Measurements from ENCODE around the gene KRTAP6-2. TPM values are rescaled to one million over a fixed set of nuclear protein-coding genes. Genes with fewer than 3 reads are reported as not detected.

KRTAP6-2 gene
- total RNA-seq, 2 experiments from 2014 or later: not detected

DNA sequence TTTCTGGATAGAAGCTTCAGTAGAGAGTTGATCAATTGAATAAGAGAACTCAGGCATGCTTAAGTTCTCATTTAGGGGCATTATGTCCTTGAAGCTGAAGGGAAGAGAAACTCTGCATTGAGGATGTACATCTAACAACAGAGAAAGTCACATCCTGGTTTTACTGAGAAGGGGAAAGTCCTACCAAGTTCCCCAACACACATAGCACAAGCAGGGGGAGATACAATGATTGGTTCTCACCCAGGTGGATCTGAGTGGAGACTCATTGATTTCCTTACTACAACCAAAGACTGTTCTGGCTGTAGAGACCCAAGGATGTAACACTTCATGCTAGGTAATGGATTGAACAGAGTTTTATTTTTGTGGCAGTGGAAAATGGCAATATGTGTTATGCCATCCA, 16.5 kb upstream of the KRTAP6-2 start:
- no peaks in the 10 kb centered on the region for H3K4me1 Mint-ChIP-seq
- no peaks in the 10 kb centered on the region for H3K27me3 Mint-ChIP-seq
- no peak overlapping the region for H3K4me3 Mint-ChIP-seq
- no peak for ATAC-seq
- H3K27ac Mint-ChIP-seq: no peak overlapping the region
- intact Hi-C loops (cut with DNase I, micrococcal nuclease): no loop called here
- DNase-seq: no peak
- POLR2A ChIA-PET: no interaction called here
- no peaks in the 10 kb centered on the region for H3K9me3 Mint-ChIP-seq (ENCODE audit: low read depth)
- H3K36me3 Mint-ChIP-seq (ENCODE audit: low read depth): no peaks in the 10 kb centered on the region
- CTCF ChIA-PET: no interaction called here

GRCh38 chr21:30613836-30614235, 15.1 kb upstream of the KRTAP6-2 start, which contains the start of gene KRTAP6-1:
Gene KRTAP6-1 (minus strand): TSS chr21:30613930. CDS start chr21:30613904, 26 bp downstream.
- H3K27me3 Mint-ChIP-seq: no peaks in the 10 kb centered on the region
- ATAC-seq (no peak), DNase-seq (no peak)
- H3K9me3 Mint-ChIP-seq (ENCODE audit: low read depth): no peaks in the 10 kb centered on the region
- ChIA-PET POLR2A (no interaction called here), CTCF (interaction anchor here (1.0 kb wide), 1 partner anchor 8 kb away, joined by 3 read pairs; no protein-coding TSS in a partner anchor)
- no peaks in the 10 kb centered on the region for H3K36me3 Mint-ChIP-seq (ENCODE audit: low read depth)
- intact Hi-C loops (cut with DNase I, micrococcal nuclease): no loop called here
- H3K27ac Mint-ChIP-seq: no peak within 1 kb of the TSS
- no peak within 1 kb of the TSS for H3K4me3 Mint-ChIP-seq
- H3K4me1 Mint-ChIP-seq: no peaks in the 10 kb centered on the region

DNA sequence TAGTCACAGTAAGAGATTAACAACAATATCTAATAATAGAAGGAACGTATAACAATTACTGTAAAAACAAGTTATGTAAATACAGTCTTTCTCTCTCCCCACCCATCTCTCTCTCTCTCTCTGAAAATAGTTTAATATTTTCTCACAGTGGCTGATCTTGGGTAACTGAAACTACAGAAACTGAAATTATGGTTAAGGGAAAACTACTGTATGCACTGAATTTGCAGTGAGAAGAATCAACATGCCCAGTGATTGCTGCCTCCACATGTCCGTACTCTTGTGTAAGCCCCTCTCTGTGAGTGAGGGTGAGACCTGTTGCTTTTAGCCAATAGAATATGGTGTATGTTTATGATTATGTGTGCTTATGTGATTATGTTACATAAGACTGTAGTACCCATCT, 13.4 kb upstream of the KRTAP6-2 start:
- Mint-ChIP-seq H3K4me1 (no peaks in the 10 kb centered on the region), H3K27ac (no peak overlapping the region), H3K9me3 (ENCODE audit: low read depth) (no peaks in the 10 kb centered on the region), H3K27me3 (no peaks in the 10 kb centered on the region), H3K36me3 (ENCODE audit: low read depth) (no peaks in the 10 kb centered on the region), H3K4me3 (no peak overlapping the region)
- ATAC-seq (no peak), DNase-seq (no peak)
- ChIA-PET CTCF (no interaction called here), POLR2A (no interaction called here)
- intact Hi-C loops (cut with DNase I, micrococcal nuclease): no loop called here

- Mint-ChIP-seq H3K36me3 (ENCODE audit: low read depth) (no peaks in the 10 kb centered on the region), H3K4me3 (no peak overlapping the region), H3K27me3 (peaks cover 2% of the 10 kb centered on the region), H3K27ac (no peak overlapping the region), H3K9me3 (ENCODE audit: low read depth) (peaks cover 2% of the 10 kb centered on the region), H3K4me1 (no peaks in the 10 kb centered on the region)
- ATAC-seq (no peak), DNase-seq (no peak)
- ChIA-PET CTCF (no interaction called here), POLR2A (no interaction called here)
- intact Hi-C loops (cut with DNase I, micrococcal nuclease): no loop called here
Observed at GRCh38 chr21:30605968-30606367, 7.3 kb upstream of the KRTAP6-2 start.

DNA sequence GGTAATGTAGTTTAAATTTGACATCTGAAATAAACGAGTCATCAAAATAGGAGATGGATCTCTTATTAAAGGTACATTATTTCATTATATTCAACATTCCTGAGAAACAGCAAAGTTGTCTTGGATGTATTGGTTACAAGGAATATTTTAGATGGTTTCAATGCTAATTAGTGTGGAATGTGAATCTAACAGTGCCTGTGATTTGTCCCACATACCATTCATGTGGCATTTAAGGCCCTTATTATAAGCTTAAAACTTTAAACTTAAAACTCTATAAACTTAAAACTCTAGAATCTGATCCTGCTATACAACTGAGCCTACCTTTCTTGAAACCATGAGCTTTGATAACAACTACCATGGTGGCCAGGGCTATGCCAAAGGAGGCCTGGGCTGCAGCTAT, 2.1 kb upstream of the KRTAP6-2 start, which contains the start of gene KRTAP22-1:
Gene KRTAP22-1, plus strand, starts transcription at position 301 of the 400 bp plus-strand sequence.
- ChIA-PET CTCF (no interaction called here), POLR2A (interaction anchor here (0.5 kb wide), 1 partner anchor 117 kb away, joined by 4 read pairs; the partner anchor contains the start of gene KRTAP21-3)
- Mint-ChIP-seq H3K4me1 (no peaks in the 10 kb centered on the region), H3K27ac (no peak within 1 kb of the TSS), H3K4me3 (no peak within 1 kb of the TSS), H3K27me3 (peaks cover 2% of the 10 kb centered on the region), H3K36me3 (ENCODE audit: low read depth) (no peaks in the 10 kb centered on the region), H3K9me3 (ENCODE audit: low read depth) (peaks cover 2% of the 10 kb centered on the region)
- no peak for ATAC-seq
- intact Hi-C loops (cut with DNase I, micrococcal nuclease): no loop called here
- no peak for DNase-seq

DNA sequence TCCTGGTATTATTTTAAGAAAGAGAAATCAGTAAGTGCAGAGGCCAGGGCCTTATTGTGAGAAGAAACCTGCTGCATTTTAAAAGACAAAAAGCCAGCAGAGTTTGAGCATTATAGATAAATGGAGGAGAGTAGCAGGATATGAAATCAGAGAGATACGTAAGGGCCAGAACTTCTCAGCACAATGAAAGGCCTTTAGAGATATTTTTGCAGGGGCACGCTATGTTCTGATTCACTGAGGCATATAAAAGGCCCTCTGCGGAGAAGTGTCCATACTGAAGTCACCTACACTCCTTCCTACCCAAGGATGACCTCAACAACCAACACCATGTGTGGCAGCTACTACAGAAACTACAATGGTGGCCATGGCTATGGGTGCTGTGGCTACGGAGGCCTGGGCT, 6.6 kb downstream of the KRTAP6-2 start, which contains the start of gene KRTAP6-3:
Gene KRTAP6-3, plus strand, starts transcription at position 301 of the 400 bp plus-strand sequence. Its CDS starts 6 bp downstream, at position 307.
- POLR2A ChIA-PET: no interaction called here
- CTCF ChIA-PET: no interaction called here
- Mint-ChIP-seq H3K4me3 (no peak within 1 kb of the TSS), H3K36me3 (ENCODE audit: low read depth) (no peaks in the 10 kb centered on the region), H3K27ac (no peak within 1 kb of the TSS), H3K27me3 (no peaks in the 10 kb centered on the region), H3K4me1 (no peaks in the 10 kb centered on the region), H3K9me3 (ENCODE audit: low read depth) (no peaks in the 10 kb centered on the region)
- ATAC-seq (no peak), DNase-seq (no peak)
- intact Hi-C loops (cut with DNase I, micrococcal nuclease): no loop called here

- ChIA-PET CTCF (no interaction called here), POLR2A (no interaction called here)
- no peak for ATAC-seq
- no peaks in the 10 kb centered on the region for H3K27me3 Mint-ChIP-seq
- no peak for DNase-seq
- H3K9me3 Mint-ChIP-seq (ENCODE audit: low read depth): no peaks in the 10 kb centered on the region
- intact Hi-C loops (cut with DNase I, micrococcal nuclease): no loop called here
- no peaks in the 10 kb centered on the region for H3K4me1 Mint-ChIP-seq
- H3K36me3 Mint-ChIP-seq (ENCODE audit: low read depth): no peaks in the 10 kb centered on the region
- H3K4me3 Mint-ChIP-seq: no peak within 1 kb of the TSS
- H3K27ac Mint-ChIP-seq: no peak within 1 kb of the TSS
Observed at GRCh38 chr21:30590297-30590696, 8.4 kb downstream of the KRTAP6-2 start, which contains the start of gene KRTAP22-2. Gene KRTAP22-2 (minus strand): TSS chr21:30590397.

- no peaks in the 10 kb centered on the region for H3K4me1 Mint-ChIP-seq
- no peak overlapping the region for H3K4me3 Mint-ChIP-seq
- POLR2A ChIA-PET: no interaction called here
- no peak for DNase-seq
- CTCF ChIA-PET: no interaction called here
- no peaks in the 10 kb centered on the region for H3K36me3 Mint-ChIP-seq (ENCODE audit: low read depth)
- no peaks in the 10 kb centered on the region for H3K27me3 Mint-ChIP-seq
- intact Hi-C loops (cut with DNase I, micrococcal nuclease): no loop called here
- H3K9me3 Mint-ChIP-seq (ENCODE audit: low read depth): no peaks in the 10 kb centered on the region
- ATAC-seq: no peak
- H3K27ac Mint-ChIP-seq: no peak overlapping the region
Observed at GRCh38 chr21:30582870-30583269, 15.8 kb downstream of the KRTAP6-2 start.

DNA sequence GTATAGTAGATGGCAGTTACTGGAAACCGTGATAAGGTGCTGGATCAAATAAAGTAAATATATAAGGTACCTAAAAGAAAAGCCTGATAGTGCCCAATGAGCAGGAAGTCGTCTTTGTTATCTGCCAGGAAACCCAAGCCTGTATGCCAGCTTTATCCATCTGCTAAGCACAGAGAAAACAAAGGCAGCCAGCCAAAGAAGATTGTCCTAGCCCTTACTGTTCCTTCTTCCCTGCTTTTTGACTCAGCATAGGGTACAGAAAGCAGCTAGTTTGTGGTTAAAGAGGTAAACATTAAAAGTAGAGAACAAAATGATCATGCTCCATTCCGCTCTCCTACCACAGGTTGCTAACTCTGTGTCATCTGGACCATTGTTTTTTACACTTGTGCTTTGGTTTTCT, 18.6 kb downstream of the KRTAP6-2 start:
- no peak for DNase-seq
- intact Hi-C loops (cut with DNase I, micrococcal nuclease): no loop called here

GRCh38 chr21:30579346-30579745, 19.4 kb downstream of the KRTAP6-2 start:
- intact Hi-C loops (cut with DNase I, micrococcal nuclease): no loop called here
- Mint-ChIP-seq H3K36me3 (ENCODE audit: low read depth) (no peaks in the 10 kb centered on the region), H3K4me3 (no peak overlapping the region), H3K27ac (no peak overlapping the region), H3K27me3 (peaks cover 2% of the 10 kb centered on the region), H3K9me3 (ENCODE audit: low read depth) (no peaks in the 10 kb centered on the region), H3K4me1 (no peaks in the 10 kb centered on the region)
- ChIA-PET CTCF (no interaction called here), POLR2A (no interaction called here)
- ATAC-seq: no peak
- no peak for DNase-seq

More for the DNA sequence above, 18.6 kb downstream of the KRTAP6-2 start:
- ChIA-PET CTCF (no interaction called here), POLR2A (no interaction called here)
- Mint-ChIP-seq H3K4me1 (no peaks in the 10 kb centered on the region), H3K9me3 (ENCODE audit: low read depth) (no peaks in the 10 kb centered on the region), H3K27ac (no peak overlapping the region), H3K27me3 (peaks cover 2% of the 10 kb centered on the region), H3K4me3 (no peak overlapping the region), H3K36me3 (ENCODE audit: low read depth) (no peaks in the 10 kb centered on the region)
- no peak for ATAC-seq

GRCh38 chr21:30577766-30578165, 20.9 kb downstream of the KRTAP6-2 start:
- ATAC-seq (no peak), DNase-seq (no peak)
- ChIA-PET POLR2A (no interaction called here), CTCF (no interaction called here)
- Mint-ChIP-seq H3K9me3 (ENCODE audit: low read depth) (no peaks in the 10 kb centered on the region), H3K27me3 (peaks cover 2% of the 10 kb centered on the region), H3K4me1 (no peaks in the 10 kb centered on the region), H3K36me3 (ENCODE audit: low read depth) (no peaks in the 10 kb centered on the region), H3K4me3 (no peak overlapping the region), H3K27ac (no peak overlapping the region)
- intact Hi-C loops (cut with DNase I, micrococcal nuclease): no loop called here

DNA sequence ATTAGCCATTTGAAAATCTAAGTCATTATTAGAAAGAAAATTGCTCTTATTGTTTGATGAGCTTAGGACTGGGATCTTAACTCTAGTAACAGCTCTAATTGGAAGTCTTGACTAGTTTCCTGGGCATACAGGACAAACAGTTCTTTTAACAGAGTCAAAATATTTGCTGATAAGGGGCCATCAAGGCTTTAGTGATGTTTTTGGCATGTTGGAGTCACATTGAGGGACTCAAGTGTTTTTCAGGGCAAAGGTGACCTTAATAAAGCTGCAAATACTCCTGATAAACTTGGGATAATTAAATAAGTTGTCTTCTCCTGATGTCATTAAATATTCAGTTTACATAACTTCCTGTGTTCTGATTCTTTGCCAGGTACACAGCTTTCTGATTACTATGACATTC, 31.1 kb downstream of the KRTAP6-2 start:
- Mint-ChIP-seq H3K9me3 (ENCODE audit: low read depth) (no peaks in the 10 kb centered on the region), H3K36me3 (ENCODE audit: low read depth) (no peaks in the 10 kb centered on the region), H3K4me1 (no peaks in the 10 kb centered on the region), H3K27ac (no peak overlapping the region), H3K27me3 (no peaks in the 10 kb centered on the region), H3K4me3 (no peak overlapping the region)
- POLR2A ChIA-PET: no interaction called here
- no peak for ATAC-seq
- intact Hi-C loops (cut with DNase I, micrococcal nuclease): no loop called here
- CTCF ChIA-PET: interaction anchor here (1.0 kb wide), 1 partner anchor 9 kb away, joined by 3 read pairs; no protein-coding TSS in a partner anchor
- no peak for DNase-seq

- Mint-ChIP-seq H3K4me3 (no peak overlapping the region), H3K9me3 (ENCODE audit: low read depth) (no peaks in the 10 kb centered on the region), H3K27me3 (no peaks in the 10 kb centered on the region), H3K27ac (no peak overlapping the region), H3K36me3 (ENCODE audit: low read depth) (no peaks in the 10 kb centered on the region), H3K4me1 (no peaks in the 10 kb centered on the region)
- POLR2A ChIA-PET: no interaction called here
- intact Hi-C loops (cut with DNase I, micrococcal nuclease): no loop called here
- CTCF ChIA-PET: no interaction called here
- DNase-seq (no peak), ATAC-seq (no peak)
Observed at GRCh38 chr21:30563630-30564029, 35.1 kb downstream of the KRTAP6-2 start.
